HEK293 (cell line): ENCODE data around the gene CCDC167.

Experiments used
- CTCF ChIP-seq: fragments of 450-650 bp; formaldehyde crosslinking; IDR thresholded peaks from 2 replicates; pipeline ENCODE4 v1.5.1; 2016; ENCODE audit warnings: missing biosample characterization, missing genetic modification characterization
- ZFHX2 ChIP-seq: fragments of 450-650 bp; formaldehyde crosslinking; conservative IDR thresholded peaks from 2 replicates; pipeline ENCODE4 v1.5.1; 2016; ENCODE audit warnings: missing biosample characterization, missing genetic modification characterization
- ZNF114 ChIP-seq: fragments of 450-650 bp; formaldehyde crosslinking; IDR thresholded peaks from 2 replicates; pipeline ENCODE4 v1.5.0; 2017; ENCODE audit warnings: missing biosample characterization, missing genetic modification characterization
- ZNF155 ChIP-seq: fragments of 450-650 bp; formaldehyde crosslinking; IDR thresholded peaks from 2 replicates; pipeline ENCODE4 v1.5.1; 2016; ENCODE audit warnings: missing biosample characterization, missing genetic modification characterization
- ZNF16 ChIP-seq: fragments of 450-650 bp; formaldehyde crosslinking; IDR thresholded peaks from 2 replicates; pipeline ENCODE4 v1.5.1; 2016; ENCODE audit warnings: low read depth, missing biosample characterization, missing genetic modification characterization
- ZNF514 ChIP-seq: fragments of 450-650 bp; formaldehyde crosslinking; IDR thresholded peaks from 2 replicates; pipeline ENCODE4 v1.5.1; 2016; ENCODE audit warnings: missing biosample characterization, missing genetic modification characterization

- TF ChIP-seq ZNF114 (tag by site-specific recombination), result no peak
- no peak for TF ChIP-seq CTCF
- no peak for TF ChIP-seq ZNF155 (tag by site-specific recombination)
- TF ChIP-seq ZNF514 (tag by site-specific recombination), result no peak
- no peak for TF ChIP-seq ZNF16
- TF ChIP-seq ZFHX2 (tag by site-specific recombination), result no peak
These were observed 31.8 kb upstream of the CCDC167 start for GRCh38 chr6:37531437-37532036.
